ENCODE results near the gene RNF227. TPM values are rescaled to one million over a fixed set of nuclear protein-coding genes. Genes with fewer than 3 reads are reported as not detected.

Gene RNF227
- total RNA-seq, 1 experiment from 2014 or later, result 2.1 TPM

GRCh38 chr17:7909089-7909488, 7.0 kb downstream of the RNF227 start:
- Histone ChIP-seq H3K27me3 (ENCODE audit: low read length) (no peaks in the 10 kb centered on the region), H4K20me1 (ENCODE audit: insufficient read depth, low read depth, low read length) (peaks cover 3% of the 10 kb centered on the region), H3K36me3 (ENCODE audit: insufficient read depth, low read length) (peaks cover 40% of the 10 kb centered on the region), H2AFZ (ENCODE audit: low read length) (no peak overlapping the region), H3K4me2 (ENCODE audit: low read depth, low read length, poor library complexity, severe bottlenecking) (no peak overlapping the region), H3K9me2 (replicated peaks; ENCODE audit: insufficient read depth, low read length) (no peaks in the 10 kb centered on the region), H3K4me1 (ENCODE audit: low read length) (peaks cover 44% of the 10 kb centered on the region), H3K9ac (ENCODE audit: low read length) (no peak overlapping the region), H3K9me3 (ENCODE audit: low read length) (no peaks in the 10 kb centered on the region), H3K4me3 (ENCODE audit: low read length) (no peak overlapping the region), H3K79me2 (ENCODE audit: low read length) (no peaks in the 10 kb centered on the region), H3K27ac (ENCODE audit: low read length) (no peak overlapping the region)
- DNase-seq, result no peak

GRCh38 chr17:7903154-7904103, 12.7 kb downstream of the RNF227 start:
- H3K36me3 ChIP-seq (ENCODE audit: insufficient read depth, low read length), result peaks cover 60% of the 10 kb centered on the region
- H3K9me3 ChIP-seq (ENCODE audit: low read length), result no peaks in the 10 kb centered on the region
- H3K4me3 ChIP-seq (ENCODE audit: low read length), result no peak overlapping the region
- no peak overlapping the region for H3K4me2 ChIP-seq (ENCODE audit: low read depth, low read length, poor library complexity, severe bottlenecking)
- H4K20me1 ChIP-seq (ENCODE audit: insufficient read depth, low read depth, low read length), result peaks cover 6% of the 10 kb centered on the region; the same call in 1 of the 2 replicates
- no peaks in the 10 kb centered on the region for H3K27me3 ChIP-seq (ENCODE audit: low read length)
- no peak overlapping the region for H3K9ac ChIP-seq (ENCODE audit: low read length)
- H3K4me1 ChIP-seq (ENCODE audit: low read length), result no peaks in the 10 kb centered on the region
- H3K27ac ChIP-seq (ENCODE audit: low read length), result no peak overlapping the region
- H3K79me2 ChIP-seq (ENCODE audit: low read length), result no peaks in the 10 kb centered on the region
- no peaks in the 10 kb centered on the region for H3K9me2 ChIP-seq (replicated peaks; ENCODE audit: insufficient read depth, low read length)
- no peak for DNase-seq
- no peak overlapping the region for H2AFZ ChIP-seq (ENCODE audit: low read length)

GRCh38 chr17:7897773-7898172, 18.3 kb downstream of the RNF227 start:
- peaks cover 70% of the 10 kb centered on the region for H3K36me3 ChIP-seq (ENCODE audit: insufficient read depth, low read length)
- no peaks in the 10 kb centered on the region for H3K27me3 ChIP-seq (ENCODE audit: low read length)
- no peaks in the 10 kb centered on the region for H3K4me1 ChIP-seq (ENCODE audit: low read length)
- no peaks in the 10 kb centered on the region for H3K9me3 ChIP-seq (ENCODE audit: low read length)
- no peak overlapping the region for H3K4me2 ChIP-seq (ENCODE audit: low read depth, low read length, poor library complexity, severe bottlenecking)
- DNase-seq, result no peak
- no peak overlapping the region for H3K27ac ChIP-seq (ENCODE audit: low read length)
- 0 out of 2 replicates have a peak, but pooled peaks cover under 1% of the 10 kb centered on the region for H4K20me1 ChIP-seq (ENCODE audit: insufficient read depth, low read depth, low read length)
- no peak overlapping the region for H2AFZ ChIP-seq (ENCODE audit: low read length)
- no peaks in the 10 kb centered on the region for H3K9me2 ChIP-seq (replicated peaks; ENCODE audit: insufficient read depth, low read length)
- 0 out of 2 replicates have a peak, but pooled peaks cover 11% of the 10 kb centered on the region for H3K79me2 ChIP-seq (ENCODE audit: low read length)
- H3K9ac ChIP-seq (ENCODE audit: low read length), result no peak overlapping the region
- H3K4me3 ChIP-seq (ENCODE audit: low read length), result no peak overlapping the region

GRCh38 chr17:7897090-7897489, 19.0 kb downstream of the RNF227 start:
- H3K36me3 ChIP-seq (ENCODE audit: insufficient read depth, low read length), result peaks cover 65% of the 10 kb centered on the region
- no peak overlapping the region for H2AFZ ChIP-seq (ENCODE audit: low read length)
- peaks cover 12% of the 10 kb centered on the region; the same call in 1 of the 2 replicates for H3K79me2 ChIP-seq (ENCODE audit: low read length)
- no peaks in the 10 kb centered on the region for H3K9me3 ChIP-seq (ENCODE audit: low read length)
- H3K4me3 ChIP-seq (ENCODE audit: low read length), result no peak overlapping the region
- H3K9ac ChIP-seq (ENCODE audit: low read length), result no peak overlapping the region
- no peak for DNase-seq
- H3K27me3 ChIP-seq (ENCODE audit: low read length), result no peaks in the 10 kb centered on the region
- H4K20me1 ChIP-seq (ENCODE audit: insufficient read depth, low read depth, low read length), result no peaks in the 10 kb centered on the region
- no peak overlapping the region for H3K27ac ChIP-seq (ENCODE audit: low read length)
- no peak overlapping the region for H3K4me2 ChIP-seq (ENCODE audit: low read depth, low read length, poor library complexity, severe bottlenecking)
- H3K4me1 ChIP-seq (ENCODE audit: low read length), result no peaks in the 10 kb centered on the region
- no peaks in the 10 kb centered on the region for H3K9me2 ChIP-seq (replicated peaks; ENCODE audit: insufficient read depth, low read length)

- no peak overlapping the region for H3K9ac ChIP-seq (ENCODE audit: low read length)
- H3K4me3 ChIP-seq (ENCODE audit: low read length), result no peak overlapping the region
- no peaks in the 10 kb centered on the region for H3K9me2 ChIP-seq (replicated peaks; ENCODE audit: insufficient read depth, low read length)
- no peak overlapping the region for H3K4me2 ChIP-seq (ENCODE audit: low read depth, low read length, poor library complexity, severe bottlenecking)
- no peak overlapping the region for H3K27ac ChIP-seq (ENCODE audit: low read length)
- no peaks in the 10 kb centered on the region for H3K9me3 ChIP-seq (ENCODE audit: low read length)
- no peaks in the 10 kb centered on the region for H3K4me1 ChIP-seq (ENCODE audit: low read length)
- H2AFZ ChIP-seq (ENCODE audit: low read length), result no peak overlapping the region
- no peak for DNase-seq
- H3K36me3 ChIP-seq (ENCODE audit: insufficient read depth, low read length), result peaks cover 69% of the 10 kb centered on the region
- H3K27me3 ChIP-seq (ENCODE audit: low read length), result no peaks in the 10 kb centered on the region
- peaks cover 25% of the 10 kb centered on the region for H3K79me2 ChIP-seq (ENCODE audit: low read length)
- no peaks in the 10 kb centered on the region for H4K20me1 ChIP-seq (ENCODE audit: insufficient read depth, low read depth, low read length)
Measured at GRCh38 chr17:7894866-7895265, 21.2 kb downstream of the RNF227 start.

- no peaks in the 10 kb centered on the region for H3K9me3 ChIP-seq (ENCODE audit: low read length)
Measured at GRCh38 chr17:7894226-7894625, 21.9 kb downstream of the RNF227 start.

GRCh38 chr17:7893187-7893880, 22.8 kb downstream of the RNF227 start:
- H3K9ac ChIP-seq (ENCODE audit: low read length), result no peak overlapping the region
- no peak for DNase-seq
- no peaks in the 10 kb centered on the region for H3K9me3 ChIP-seq (ENCODE audit: low read length)
- no peak overlapping the region for H3K4me3 ChIP-seq (ENCODE audit: low read length)
- no peaks in the 10 kb centered on the region for H3K27me3 ChIP-seq (ENCODE audit: low read length)
- no peak overlapping the region for H3K4me2 ChIP-seq (ENCODE audit: low read depth, low read length, poor library complexity, severe bottlenecking)
- H3K27ac ChIP-seq (ENCODE audit: low read length), result no peak overlapping the region
- peaks cover 65% of the 10 kb centered on the region for H3K36me3 ChIP-seq (ENCODE audit: insufficient read depth, low read length)
- H3K4me1 ChIP-seq (ENCODE audit: low read length), result peaks cover 3% of the 10 kb centered on the region; the same call in 1 of the 2 replicates
- H3K79me2 ChIP-seq (ENCODE audit: low read length), result peaks cover 41% of the 10 kb centered on the region
- H4K20me1 ChIP-seq (ENCODE audit: insufficient read depth, low read depth, low read length), result peaks cover 13% of the 10 kb centered on the region; the same call in 1 of the 2 replicates
- no peaks in the 10 kb centered on the region for H3K9me2 ChIP-seq (replicated peaks; ENCODE audit: insufficient read depth, low read length)
- H2AFZ ChIP-seq (ENCODE audit: low read length), result no peak overlapping the region

More at GRCh38 chr17:7894226-7894625, 21.9 kb downstream of the RNF227 start:
- H4K20me1 ChIP-seq (ENCODE audit: insufficient read depth, low read depth, low read length), result peaks cover 4% of the 10 kb centered on the region; the same call in 1 of the 2 replicates
- H3K36me3 ChIP-seq (ENCODE audit: insufficient read depth, low read length), result peaks cover 66% of the 10 kb centered on the region
- H3K9ac ChIP-seq (ENCODE audit: low read length), result no peak overlapping the region
- no peak overlapping the region for H3K4me3 ChIP-seq (ENCODE audit: low read length)
- H3K4me1 ChIP-seq (ENCODE audit: low read length), result no peaks in the 10 kb centered on the region
- H3K27ac ChIP-seq (ENCODE audit: low read length), result no peak overlapping the region
- no peak overlapping the region for H3K4me2 ChIP-seq (ENCODE audit: low read depth, low read length, poor library complexity, severe bottlenecking)
- no peak overlapping the region for H2AFZ ChIP-seq (ENCODE audit: low read length)
- H3K9me2 ChIP-seq (replicated peaks; ENCODE audit: insufficient read depth, low read length), result no peaks in the 10 kb centered on the region
- H3K79me2 ChIP-seq (ENCODE audit: low read length), result peaks cover 32% of the 10 kb centered on the region
- H3K27me3 ChIP-seq (ENCODE audit: low read length), result no peaks in the 10 kb centered on the region
- DNase-seq, result no peak
